HCT116 (cell line): ENCODE data around the gene PAX8. TPM values are rescaled to one million over a fixed set of nuclear protein-coding genes. Genes with fewer than 3 reads are reported as not detected.

Source experiments
- ATAC-seq: fragments of 200-7000 bp; cut with Tn5 transposase; 2 replicates; pipeline ENCODE4 v1.9.1; 2020; ENCODE audit warnings: mild to moderate bottlenecking, moderate library complexity
- BruUV-seq: library from RNA; stranded (reverse); fragments of 400-500 nt; replicated peaks from 2 replicates; lab custom pipeline; 2021; lab: Mats Ljungman, UMichigan
- CTCF ChIA-PET: fragments of 300-600 bp; sonication (Branson Sonifier 250); formaldehyde crosslinking; loops from one replicate; lab custom pipeline; 2021; ENCODE audit warnings: antibody characterized with exemption; lab: Charles Lee
- POLR2A ChIA-PET: fragments of 300-600, 350-600 bp; sonication (Branson Sonifier 250); formaldehyde crosslinking; loops from one replicate; lab custom pipeline; 2021; ENCODE audit warnings: antibody characterized with exemption; lab: Charles Lee
- RAD21 ChIA-PET, 2 experiments: fragments of 300-600 bp; sonication (Branson Sonifier 250); formaldehyde crosslinking; loops; one replicate each; lab custom pipeline; 2023; ENCODE audit warnings: low total read pairs in 2 of 2; ENCODE audit not compliant: uncharacterized antibody in 2 of 2, unreplicated experiment in 2 of 2, low non-redundant PET in 1 of 2; lab: Charles Lee
- DNase-seq: peaks from one replicate; pipeline ENCODE4 v3.0.0-alpha.2; 2010; ENCODE audit warnings: low read depth, low spot score
- H2AFZ ChIP-seq: fragments of 200-600 bp; shearing (Covaris generic), sonication (generic); 2 replicates; pipeline ENCODE4 v1.6.1; 2017; ENCODE audit warnings: low read depth, mixed run types, mixed read lengths, antibody characterized with exemption, low read length; ENCODE audit not compliant: poor library complexity, severe bottlenecking
- H3K27ac ChIP-seq: 2 replicates; pipeline ENCODE4 v1.5.1; 2012; ENCODE audit warnings: low read depth, low read length
- H3K27me3 ChIP-seq: fragments of 200-600 bp; sonication (generic); 2 replicates; pipeline ENCODE4 v1.6.1; 2016; ENCODE audit warnings: mixed run types, low read length, mixed read lengths; ENCODE audit not compliant: insufficient read depth
- H3K36me3 ChIP-seq, 2 experiments: fragments of 200-500 bp in 1 of 2; fragments of 200-600 bp in 1 of 2; sonication (Bioruptor generic) in 1 of 2; sonication (generic) in 1 of 2; 2 replicates each; pipeline versions ENCODE4 v1.5.1 to v1.6.1; 2014 to 2016; ENCODE audit warnings: low read length in 2 of 2, inconsistent platforms in 1 of 2, mixed read lengths in 1 of 2, mixed run types in 1 of 2; ENCODE audit not compliant: insufficient read depth in 2 of 2, control insufficient read depth in 1 of 2
- H3K4me1 ChIP-seq, 2 experiments: fragments of 200-600 bp in 1 of 2; sonication (generic) in 1 of 2; 2 replicates each; pipeline versions ENCODE4 v1.5.1 to v1.6.1; 2012 to 2017; ENCODE audit warnings: low read length in 2 of 2, inconsistent platforms in 1 of 2, mild to moderate bottlenecking in 1 of 2, mixed read lengths in 1 of 2, mixed run types in 1 of 2, moderate library complexity in 1 of 2; ENCODE audit not compliant: insufficient read depth in 2 of 2, control insufficient read depth in 1 of 2
- H3K4me2 ChIP-seq: fragments of 200-600 bp; sonication (generic); 2 replicates; pipeline ENCODE4 v1.6.1; 2017; ENCODE audit warnings: mixed run types, low read length, mixed read lengths
- H3K4me3 ChIP-seq, 2 experiments: fragments of 200-600 bp in 1 of 2; sonication (generic) in 1 of 2; replicated peaks in 1 of 2; 2 replicates each; pipeline ENCODE4 v1.5.1; 2011 to 2016; ENCODE audit warnings: low read length in 2 of 2, control low read depth in 1 of 2, low read depth in 1 of 2, mild to moderate bottlenecking in 1 of 2, mixed read lengths in 1 of 2, mixed run types in 1 of 2
- H3K79me2 ChIP-seq: fragments of 200-600 bp; sonication (generic); 2 replicates; pipeline ENCODE4 v1.6.1; 2017; ENCODE audit warnings: mild to moderate bottlenecking, mixed run types, low read length, moderate library complexity, mixed read lengths; ENCODE audit not compliant: insufficient read depth
- H3K9ac ChIP-seq: fragments of 200-600 bp; sonication (generic); 2 replicates; pipeline ENCODE4 v1.6.1; 2016; ENCODE audit warnings: low read length, mixed read lengths
- H3K9me2 ChIP-seq: fragments of 200-600 bp; sonication (generic), shearing (Covaris generic); 2 replicates; pipeline ENCODE4 v1.6.1; 2017; ENCODE audit warnings: mixed run types, mild to moderate bottlenecking, moderate library complexity; ENCODE audit not compliant: insufficient read depth
- H3K9me3 ChIP-seq, 2 experiments: fragments of 200-500 bp in 1 of 2; fragments of 200-600 bp in 1 of 2; sonication (Bioruptor generic) in 1 of 2; sonication (generic) in 1 of 2; 2 replicates each; pipeline ENCODE4 v1.6.1; 2014 to 2017; ENCODE audit warnings: low read length in 2 of 2, mixed read lengths in 2 of 2, inconsistent platforms in 1 of 2, low read depth in 1 of 2, mild to moderate bottlenecking in 1 of 2, mixed run types in 1 of 2, moderate library complexity in 1 of 2; ENCODE audit not compliant: control insufficient read depth in 1 of 2, insufficient read depth in 1 of 2
- H4K20me1 ChIP-seq: fragments of 200-600 bp; sonication (generic), shearing (Covaris generic); 2 replicates; pipeline ENCODE4 v1.6.1; 2017; ENCODE audit warnings: mixed run types, mild to moderate bottlenecking, moderate library complexity; ENCODE audit not compliant: insufficient read depth
- ATF3 ChIP-seq: IDR thresholded peaks from 2 replicates; pipeline ENCODE4 v1.6.1; 2012
- CEBPB ChIP-seq: IDR thresholded peaks from 2 replicates; pipeline ENCODE4 v1.6.1; 2012; ENCODE audit warnings: low read depth
- CTCF ChIP-seq, 3 experiments: fragments of 200-600 bp in 1 of 3; sonication (generic) in 1 of 3; IDR thresholded peaks in 2 of 3; conservative IDR thresholded peaks in 1 of 3; 2 replicates each; pipeline ENCODE4 v1.5.1; 2012 to 2017; ENCODE audit warnings: low read depth in 2 of 3, low read length in 2 of 3, antibody characterized with exemption in 1 of 3, borderline replicate concordance in 1 of 3, control low read depth in 1 of 3, mild to moderate bottlenecking in 1 of 3, mixed read lengths in 1 of 3, mixed run types in 1 of 3, moderate library complexity in 1 of 3; ENCODE audit not compliant: insufficient read depth in 1 of 3
- ELF1 ChIP-seq: IDR thresholded peaks from 2 replicates; pipeline ENCODE4 v1.6.1; 2012; ENCODE audit warnings: low read depth, borderline replicate concordance
- EZH2 ChIP-seq: fragments of 200-600 bp; sonication (generic); IDR thresholded peaks from 2 replicates; pipeline ENCODE4 v1.6.1; 2017; ENCODE audit warnings: antibody characterized with exemption, mixed run types
- EZH2phosphoT487 ChIP-seq: fragments of 200-600 bp; IDR thresholded peaks from 2 replicates; pipeline ENCODE4 v1.6.1; 2018; ENCODE audit warnings: antibody characterized with exemption, borderline replicate concordance
- FOSL1 ChIP-seq: IDR thresholded peaks from 2 replicates; pipeline ENCODE4 v1.6.1; 2012; ENCODE audit warnings: low read depth
- JUND ChIP-seq: IDR thresholded peaks from 2 replicates; pipeline ENCODE4 v1.6.1; 2012
- POLR2A ChIP-seq: IDR thresholded peaks from 2 replicates; pipeline ENCODE4 v1.7.0; 2011; ENCODE audit warnings: borderline replicate concordance; ENCODE audit not compliant: insufficient read depth, insufficient read length; ENCODE audit errors: extremely low read depth
- POLR2AphosphoS5 ChIP-seq: IDR thresholded peaks from 2 replicates; pipeline ENCODE4 v1.6.1; 2011; ENCODE audit warnings: mild to moderate bottlenecking, low read depth, low read length, moderate library complexity
- RAD21 ChIP-seq: IDR thresholded peaks from 2 replicates; pipeline ENCODE4 v1.6.1; 2012; ENCODE audit warnings: low read depth, mild to moderate bottlenecking
- REST ChIP-seq: IDR thresholded peaks from 2 replicates; pipeline ENCODE4 v1.6.1; 2012; ENCODE audit warnings: low read depth
- SIN3A ChIP-seq: IDR thresholded peaks from 2 replicates; pipeline ENCODE4 v1.6.1; 2012; ENCODE audit warnings: low read depth
- SRF ChIP-seq: IDR thresholded peaks from 2 replicates; pipeline ENCODE4 v1.6.1; 2012; ENCODE audit warnings: low read depth
- TCF7L2 ChIP-seq: IDR thresholded peaks from 2 replicates; pipeline ENCODE4 v1.7.0; 2011; ENCODE audit warnings: borderline replicate concordance, inconsistent platforms; ENCODE audit not compliant: insufficient read depth, insufficient read length; ENCODE audit errors: extremely low read depth
- YY1 ChIP-seq: IDR thresholded peaks from 2 replicates; pipeline ENCODE4 v1.6.1; 2011; ENCODE audit warnings: low read length, low read depth, moderate library complexity, mild to moderate bottlenecking; ENCODE audit not compliant: insufficient replicate concordance; ENCODE audit errors: extremely low read depth
- ZBTB33 ChIP-seq: IDR thresholded peaks from 2 replicates; pipeline ENCODE4 v1.6.1; 2011; ENCODE audit warnings: mild to moderate bottlenecking, low read length, moderate library complexity; ENCODE audit not compliant: insufficient replicate concordance; ENCODE audit errors: extremely low read depth
- ZNF274 ChIP-seq: fragments of 200-500 bp; sonication (Bioruptor generic); IDR thresholded peaks from 2 replicates; pipeline ENCODE4 v1.6.1; 2014; ENCODE audit warnings: mild to moderate bottlenecking, low read depth, low read length, inconsistent platforms
- intact Hi-C: fragments of 100-400 bp; cut with micrococcal nuclease; formaldehyde crosslinking; loops from 2 replicates; pipeline ENCODE4 v1.10.0; 2022
- total RNA-seq: library from RNA; stranded (reverse); gene quantifications from one replicate; pipeline ENCODE4 v1.2.1, GENCODE V29; 2021; ENCODE audit not compliant: unreplicated experiment

PAX8 gene
- total RNA-seq, 1 experiment from 2014 or later: 4.4 TPM

GRCh38 chr2:113255140-113256070 is 23.3 kb downstream of the PAX8 start:
- Histone ChIP-seq H3K27ac (no peak overlapping the region), H3K4me1 (peaks cover 0 to 10% of the 10 kb centered on the region in 2 experiments; a peak in 1 of 4 replicates), H3K9me3 (no peaks in the 10 kb centered on the region), H3K4me3 (no peak overlapping the region), H3K4me2 (no peak overlapping the region), H2AFZ (no peak overlapping the region), H3K9me2 (no peaks in the 10 kb centered on the region), H3K9ac (no peak overlapping the region), H3K27me3 (no peaks in the 10 kb centered on the region), H3K79me2 (no peaks in the 10 kb centered on the region), H3K36me3 (peaks cover 7 to 11% of the 10 kb centered on the region in 2 experiments; a peak in 1 of 4 replicates), H4K20me1 (no peaks in the 10 kb centered on the region)
- POLR2A ChIA-PET: no interaction called here
- CTCF ChIA-PET: no interaction called here
- DNase-seq: no peak
- no peak for ATAC-seq
- RAD21 ChIA-PET: no interaction called here
- intact Hi-C loops: no loop called here
- no TSS peak for BruUV-seq
- TF ChIP-seq CTCF (IDR thresholded peaks at IDR 0.05 in 2 of 3, conservative IDR thresholded peaks at IDR 0.05 in 1 of 3; ENCODE audit: borderline replicate concordance in 1 of 3, insufficient read depth in 1 of 3, low read depth in 2 of 3, low read length in 2 of 3) (no peak), POLR2A (no peak), JUND (no peak), YY1 (no peak), ATF3 (no peak), EZH2phosphoT487 (no peak), RAD21 (no peak), CEBPB (no peak), ZBTB33 (no peak), FOSL1 (no peak), ZNF274 (no peak), POLR2AphosphoS5 (no peak), EZH2 (no peak), SIN3A (no peak), ELF1 (no peak), SRF (no peak), TCF7L2 (no peak), REST (no peak)
